HG03558 (cell line): ENCODE data around the gene UPK2.
"Not testable (repeated sequence)": the region's sequence is repeated elsewhere in the genome, so short reads cannot be mapped to it uniquely, and the experiment has no call there.

ENCODE experiments used
- ATAC-seq: cut with Tn5 transposase; IDR thresholded peaks from one replicate; pipeline ENCODE4 v1.9.1; 2021; ENCODE audit warnings: moderate number of reproducible peaks; ENCODE audit not compliant: unreplicated experiment; ENCODE audit errors: extremely low read depth

Gene UPK2

DNA sequence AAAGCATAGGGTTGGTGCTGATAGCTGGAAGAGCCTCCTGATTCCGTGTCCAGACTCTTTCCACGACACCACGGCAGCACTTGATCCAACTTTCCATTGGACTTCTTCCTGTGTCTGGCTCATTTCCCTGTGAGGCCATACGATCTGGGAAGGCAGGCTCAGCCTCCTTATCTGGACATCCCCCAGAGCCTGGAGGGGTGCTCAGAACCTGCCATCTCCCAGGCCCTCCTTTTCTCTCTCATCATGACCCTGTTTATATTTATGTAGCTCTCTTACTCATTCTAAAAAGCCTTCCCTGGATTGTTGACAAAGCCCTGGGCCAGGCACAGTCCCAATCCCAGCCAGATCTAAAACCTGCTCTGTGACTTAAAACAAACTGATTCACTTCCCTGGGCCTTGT lies 22.6 kb upstream of the UPK2 start:
- ATAC-seq, result no peak

DNA sequence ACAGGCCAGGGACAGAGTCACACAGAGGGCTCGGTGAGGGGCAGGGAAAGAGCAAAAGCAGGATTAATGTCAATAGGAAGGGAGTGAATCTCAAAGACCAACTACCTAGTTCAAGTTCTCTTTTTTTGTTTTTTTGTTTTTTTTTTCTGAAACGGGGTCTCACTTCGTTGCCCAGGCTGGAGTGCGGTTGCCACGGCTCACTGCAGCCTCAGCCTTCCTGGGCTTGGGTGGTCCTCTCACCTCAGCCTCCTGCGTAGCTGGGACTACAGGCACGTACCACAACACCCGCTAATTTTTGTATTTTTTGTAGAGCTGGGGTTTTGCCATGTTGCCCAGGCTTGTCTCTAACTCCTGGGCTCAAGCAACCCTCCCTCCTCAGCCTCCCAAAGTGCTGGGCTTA lies 20.7 kb upstream of the UPK2 start:
- no peak for ATAC-seq

DNA sequence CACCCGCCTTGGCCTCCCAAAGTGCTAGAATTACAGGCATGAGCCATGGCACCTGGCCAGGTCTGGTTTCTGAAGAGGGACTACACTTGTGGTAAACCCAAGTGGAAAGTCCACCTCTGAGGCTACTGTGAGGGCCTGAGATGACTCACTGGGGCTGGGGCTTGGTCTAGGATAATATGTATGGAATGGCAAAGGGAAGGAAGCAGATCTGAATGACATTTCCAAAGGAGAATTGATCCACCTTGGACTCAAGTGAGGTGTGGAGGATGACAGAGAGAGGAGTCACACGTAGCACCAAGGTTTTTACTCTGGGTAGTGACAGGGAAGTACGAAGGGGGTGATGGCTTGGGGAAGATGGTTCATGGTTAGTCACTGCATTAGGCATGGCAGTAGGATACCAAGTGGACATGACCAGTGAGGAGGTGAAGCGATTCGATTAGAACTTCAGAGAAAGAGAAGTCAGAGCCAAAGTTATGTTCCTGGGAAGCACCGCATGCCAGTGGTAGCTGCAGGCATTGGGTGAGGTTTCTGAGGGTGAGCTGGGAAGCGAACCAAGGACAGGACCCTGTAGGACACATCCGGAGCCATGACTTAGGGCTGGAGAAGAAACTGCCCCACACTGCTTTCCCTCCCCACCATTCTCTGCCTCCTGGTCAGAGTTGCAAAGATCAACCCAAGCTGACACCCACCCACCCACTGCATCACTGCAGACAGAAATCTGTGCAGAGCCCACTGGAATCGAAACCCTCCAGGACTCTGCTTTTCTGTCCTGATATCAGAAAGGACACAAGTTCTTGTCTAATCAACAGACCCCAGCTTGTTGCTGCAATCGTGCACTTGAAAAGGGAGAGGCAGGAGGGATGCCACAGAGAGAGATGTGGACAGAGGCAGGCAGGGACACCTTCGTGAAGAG lies 17.4 kb upstream of the UPK2 start:
- ATAC-seq, result no peak

DNA sequence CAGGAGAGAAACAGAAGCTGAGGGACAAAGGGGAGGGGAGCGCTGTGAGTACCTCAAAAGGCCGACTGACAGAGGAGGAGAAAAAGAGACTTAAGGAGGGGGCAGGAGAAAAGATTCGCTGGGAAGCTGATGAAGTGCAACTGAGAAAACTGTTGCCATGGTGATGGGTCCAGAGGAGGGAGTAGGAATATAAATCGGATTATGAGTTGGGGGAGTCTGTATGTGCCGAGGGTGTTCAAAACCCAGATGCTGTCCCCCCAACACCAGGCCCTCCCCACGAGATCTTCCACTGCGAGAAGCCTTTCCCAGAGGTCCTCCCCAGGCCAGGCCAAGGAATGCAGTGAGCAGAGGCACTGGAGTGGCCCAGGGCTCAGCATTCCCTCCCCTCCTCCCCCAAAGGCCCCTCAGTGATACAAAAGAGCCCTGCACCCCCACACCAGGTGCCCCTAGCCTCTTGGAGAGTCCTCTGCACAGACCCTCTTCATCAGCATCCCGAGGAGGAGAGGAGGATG lies 16.6 kb upstream of the UPK2 start:
- ATAC-seq, result no peak

DNA sequence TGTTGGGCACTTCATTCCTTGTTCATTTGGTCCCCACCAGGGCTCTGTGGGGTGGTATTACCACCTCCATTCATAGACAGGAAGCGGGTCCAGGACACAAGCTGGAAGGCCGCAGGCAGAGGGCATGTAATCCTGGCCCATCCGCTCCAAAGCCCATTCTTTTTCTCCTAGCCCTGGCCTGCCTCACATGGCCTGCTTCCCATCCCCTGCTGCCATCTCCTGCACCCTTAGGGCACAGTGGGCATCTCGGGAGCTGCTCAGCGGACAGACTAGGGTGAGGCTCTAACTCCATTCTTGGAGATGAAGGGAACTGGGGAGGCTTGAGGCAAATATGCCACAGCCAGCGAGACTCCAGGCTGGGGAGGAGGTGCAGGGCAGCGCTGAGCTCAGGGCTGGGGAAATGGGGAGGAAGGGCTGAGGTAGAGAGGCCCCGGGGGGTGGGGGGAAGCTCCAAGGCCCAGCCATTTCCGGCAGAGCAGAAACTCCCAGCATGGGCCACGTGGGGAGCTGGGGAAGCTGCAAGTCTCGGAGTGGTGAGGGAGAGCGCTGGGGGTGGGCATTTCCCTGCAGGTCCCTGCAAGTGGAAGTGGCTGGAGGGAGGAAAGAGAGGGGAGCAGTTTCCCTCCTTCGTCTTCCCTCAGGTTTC lies 16.0 kb upstream of the UPK2 start:
- ATAC-seq, result no peak

DNA sequence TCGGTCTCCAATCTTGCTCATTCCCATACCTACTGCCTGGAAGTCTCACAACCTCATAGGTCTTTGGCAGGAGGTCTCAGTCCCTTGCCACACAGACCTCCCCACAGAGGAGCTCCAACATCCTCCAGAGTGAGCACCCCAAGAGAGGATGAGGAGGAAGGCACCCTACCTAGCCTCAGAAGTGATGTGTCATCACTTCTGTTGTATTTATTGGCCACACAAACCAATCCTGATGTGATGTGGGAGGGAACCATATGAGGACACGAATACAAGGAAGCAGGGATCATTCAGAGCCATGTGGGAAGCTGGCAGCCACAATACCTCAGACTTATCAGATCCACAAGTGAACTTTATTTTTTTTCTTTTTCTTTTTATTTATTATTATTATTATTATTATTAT lies 9.0 kb upstream of the UPK2 start:
- ATAC-seq, result no peak

DNA sequence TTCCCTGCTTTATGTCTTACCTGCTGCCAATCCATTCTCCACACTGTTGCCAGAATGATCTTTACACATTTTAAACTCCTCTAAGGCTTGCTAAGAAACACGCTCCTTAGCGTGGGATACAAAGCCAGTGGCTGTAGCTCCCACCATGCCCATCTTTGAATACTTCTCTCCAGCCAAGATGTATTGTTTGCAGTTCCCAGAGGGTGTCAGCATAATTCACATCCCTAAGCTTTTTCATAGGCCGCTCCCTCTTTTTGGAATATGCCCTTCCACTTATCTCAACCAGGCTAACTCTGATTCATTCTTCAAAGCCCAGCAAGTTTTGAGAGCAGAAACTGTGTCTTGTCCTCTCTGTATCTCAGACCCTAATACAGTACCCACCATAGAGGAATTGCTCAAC lies 8.1 kb upstream of the UPK2 start:
- no peak for ATAC-seq

DNA sequence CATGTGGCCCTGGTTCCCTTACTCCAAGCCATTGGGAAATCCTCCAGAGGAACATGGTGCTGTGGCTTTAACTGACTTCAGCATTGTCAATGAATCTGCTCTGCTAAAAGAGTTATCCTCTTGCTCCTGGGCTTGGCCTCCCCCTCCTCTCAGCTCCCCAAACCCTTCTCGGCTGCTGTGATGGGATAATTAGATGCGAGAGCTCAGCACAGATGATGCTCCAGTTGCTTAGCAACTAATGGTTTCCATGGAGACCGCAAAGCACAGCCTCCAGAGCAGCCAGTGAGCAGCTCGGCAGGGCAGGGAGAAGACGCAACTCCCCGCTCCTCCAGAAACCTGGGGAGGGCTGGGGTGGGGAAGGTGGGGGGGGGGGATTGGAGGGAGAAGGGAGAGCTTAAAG lies 2.8 kb upstream of the UPK2 start:
- no peak for ATAC-seq

DNA sequence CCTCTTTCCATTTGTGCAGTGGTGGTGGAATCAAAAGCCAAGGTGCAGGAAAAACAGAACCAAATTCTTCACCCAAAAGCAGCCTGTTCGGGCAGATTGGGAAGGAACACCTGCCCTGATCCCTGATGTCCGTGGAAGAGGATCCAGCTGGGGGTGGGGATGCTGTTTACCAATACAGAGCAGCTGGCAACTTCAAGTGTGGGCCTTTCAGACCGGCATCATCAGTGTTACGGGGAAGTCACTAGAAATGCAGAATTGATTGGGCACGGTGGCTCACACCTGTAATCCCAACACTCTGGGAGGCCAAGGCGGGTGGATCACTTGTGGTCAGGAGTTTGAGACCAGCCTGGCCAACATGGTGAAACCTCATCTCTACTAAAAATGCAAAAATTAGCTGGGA lies 2.1 kb upstream of the UPK2 start:
- not testable (repeated sequence) for ATAC-seq

DNA sequence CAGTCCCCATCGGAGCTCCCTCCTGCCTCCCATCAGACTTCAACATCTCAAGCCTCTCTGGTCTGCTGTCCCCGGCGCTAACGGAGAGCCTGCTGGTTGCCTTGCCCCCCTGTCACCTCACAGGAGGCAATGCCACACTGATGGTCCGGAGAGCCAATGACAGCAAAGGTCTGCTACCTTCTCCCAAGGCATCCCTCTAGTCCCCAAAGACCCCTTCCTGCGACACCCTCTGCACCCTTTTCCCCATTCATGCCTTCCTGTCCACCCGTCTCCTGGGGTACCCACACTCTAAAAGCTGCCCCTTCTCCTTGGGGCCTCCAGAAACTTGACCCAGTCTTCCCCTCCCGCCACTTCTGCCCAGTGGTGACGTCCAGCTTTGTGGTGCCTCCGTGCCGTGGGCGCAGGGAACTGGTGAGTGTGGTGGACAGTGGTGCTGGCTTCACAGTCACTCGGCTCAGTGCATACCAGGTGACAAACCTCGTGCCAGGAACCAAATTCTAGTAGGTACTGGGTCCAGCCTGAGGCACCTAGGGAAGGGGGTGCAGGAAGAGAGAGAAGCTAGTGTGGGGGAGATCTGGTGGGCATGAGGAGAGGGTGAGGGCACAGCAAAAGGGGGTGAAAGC lies 860 bp downstream of the UPK2 start:
- ATAC-seq, result no peak

DNA sequence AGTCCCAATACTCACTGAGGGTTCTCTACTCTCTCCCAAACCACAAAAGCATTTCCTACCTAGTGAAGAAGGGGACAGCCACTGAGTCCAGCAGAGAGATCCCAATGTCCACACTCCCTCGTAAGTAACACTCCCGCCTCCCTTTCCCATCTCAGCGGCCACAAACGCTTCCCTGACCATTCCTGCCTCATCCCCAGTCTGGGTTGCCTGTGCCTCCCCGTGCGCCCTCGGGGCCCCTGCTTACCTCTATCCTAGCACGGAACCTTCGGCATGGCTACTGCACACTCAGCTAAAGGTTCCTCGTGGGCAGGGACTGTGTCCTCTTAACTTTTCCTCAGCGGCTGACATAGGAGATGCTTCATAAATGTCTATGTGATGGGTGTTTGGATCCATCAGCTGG lies 1.5 kb downstream of the UPK2 start:
- ATAC-seq, result no peak

DNA sequence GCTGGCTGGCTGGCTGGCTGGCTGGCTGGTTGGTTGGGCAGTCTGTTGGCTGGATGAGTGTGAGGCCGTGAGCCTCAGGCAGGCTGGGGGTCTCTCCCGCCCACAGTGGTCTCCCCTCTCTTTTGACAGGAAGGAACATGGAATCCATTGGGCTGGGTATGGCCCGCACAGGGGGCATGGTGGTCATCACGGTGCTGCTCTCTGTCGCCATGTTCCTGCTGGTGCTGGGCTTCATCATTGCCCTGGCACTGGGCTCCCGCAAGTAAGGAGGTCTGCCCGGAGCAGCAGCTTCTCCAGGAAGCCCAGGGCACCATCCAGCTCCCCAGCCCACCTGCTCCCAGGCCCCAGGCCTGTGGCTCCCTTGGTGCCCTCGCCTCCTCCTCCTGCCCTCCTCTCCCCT lies 1.9 kb downstream of the UPK2 start:
- ATAC-seq, result no peak

DNA sequence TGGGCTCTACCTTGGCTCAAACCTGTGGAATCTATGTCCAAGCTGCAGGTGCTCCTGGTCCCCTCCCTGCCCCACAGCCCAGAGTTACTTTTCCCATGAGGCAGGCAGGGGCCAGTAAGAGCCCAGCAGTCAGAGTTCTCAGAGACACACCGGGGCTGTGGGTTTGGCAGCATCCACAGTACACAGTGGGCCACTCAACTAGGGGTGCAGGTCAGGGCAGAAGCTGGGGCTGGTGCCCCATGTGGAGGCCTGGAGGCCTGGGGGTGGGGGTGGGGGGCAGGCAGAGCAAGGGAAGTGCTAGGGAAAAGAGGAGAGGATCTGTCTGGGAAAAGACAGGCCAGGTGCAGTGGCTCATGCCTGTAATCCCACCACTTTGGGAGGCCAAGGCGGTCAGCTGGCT lies 2.5 kb downstream of the UPK2 start:
- no peak for ATAC-seq

DNA sequence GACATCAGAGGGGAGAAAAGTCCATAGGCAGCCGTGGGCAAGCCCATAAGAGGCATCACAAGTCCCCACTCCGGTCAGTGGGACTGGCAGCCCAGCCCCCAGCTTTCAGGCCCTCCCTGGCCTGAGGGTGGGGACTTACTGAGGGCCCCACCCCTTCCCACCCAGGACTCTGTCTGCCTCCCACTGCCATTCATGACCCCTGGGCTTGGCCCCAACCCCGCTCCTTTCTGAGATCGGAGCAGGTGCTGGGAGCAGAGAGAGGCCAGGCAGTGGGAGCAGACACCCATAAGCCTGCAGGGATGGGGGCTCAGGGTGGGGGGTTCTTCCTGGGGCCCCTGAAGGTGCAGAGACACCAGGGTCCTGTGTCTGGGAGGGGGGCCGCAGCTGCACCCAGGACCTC lies 5.1 kb downstream of the UPK2 start:
- ATAC-seq, result no peak

DNA sequence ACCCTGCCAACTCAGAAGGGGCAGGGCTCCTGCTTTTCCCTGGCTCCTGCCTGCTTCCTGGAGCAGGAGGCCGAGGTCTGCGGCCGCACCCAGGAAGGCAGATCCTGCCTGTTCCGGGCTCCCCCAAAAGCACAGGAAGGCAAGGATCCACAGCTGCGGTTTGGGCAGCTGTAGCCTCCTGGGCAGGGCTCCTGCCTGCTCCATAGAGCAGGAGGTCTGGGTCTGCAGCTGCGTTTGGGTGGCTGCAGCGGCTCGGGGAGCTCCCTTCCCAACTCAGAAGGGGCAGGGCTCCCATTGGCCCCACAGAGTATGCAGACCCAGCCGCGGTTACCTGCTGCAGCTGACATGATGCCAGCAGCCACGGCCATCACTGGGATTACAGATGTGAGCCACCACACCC lies 5.5 kb downstream of the UPK2 start:
- no peak for ATAC-seq

DNA sequence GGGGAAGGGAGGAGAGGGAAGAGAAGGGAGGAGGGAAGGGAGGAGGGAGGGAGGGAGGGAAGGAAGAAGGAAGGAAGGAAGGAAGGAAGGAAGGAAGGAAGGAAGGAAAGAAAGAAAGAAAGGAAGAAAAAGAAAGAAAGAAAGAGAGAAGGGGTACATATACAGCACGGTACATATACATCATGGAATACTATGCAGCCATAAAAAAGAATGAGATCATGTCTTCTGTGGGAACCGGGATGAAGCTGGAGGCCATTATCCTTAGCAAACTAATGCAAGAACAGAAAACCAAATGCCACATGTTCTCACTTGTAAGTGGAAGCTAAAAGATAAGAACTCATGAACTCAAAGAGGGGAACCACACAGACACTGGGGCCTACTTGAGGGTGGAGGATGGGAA lies 13.4 kb downstream of the UPK2 start:
- ATAC-seq, result not testable (repeated sequence)

DNA sequence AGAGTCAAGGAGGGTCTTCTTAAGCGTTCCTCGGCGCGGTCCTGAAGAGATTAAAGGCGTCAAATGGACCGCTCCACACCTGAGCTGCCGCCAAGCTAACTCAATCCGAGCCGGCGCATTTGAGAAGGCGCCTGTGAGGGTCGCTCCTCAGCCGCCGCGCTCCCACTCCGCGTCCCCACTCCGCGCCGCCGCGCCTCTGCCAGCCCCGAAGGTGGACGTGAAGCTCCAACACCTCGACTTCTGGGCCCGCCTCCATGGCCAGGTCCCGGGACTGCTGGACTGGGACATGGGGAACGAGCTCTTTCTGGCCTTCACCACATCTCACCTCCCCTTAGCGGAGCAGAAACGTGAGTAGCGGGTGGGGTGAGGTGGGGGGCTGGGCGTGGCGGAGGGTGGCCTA lies 15.5 kb downstream of the UPK2 start, which contains the start of gene FOXR1:
Gene FOXR1, plus strand, starts transcription at position 116 of the 400 bp plus-strand sequence. Its CDS starts 171 bp downstream, at position 287.
- ATAC-seq, result no peak

DNA sequence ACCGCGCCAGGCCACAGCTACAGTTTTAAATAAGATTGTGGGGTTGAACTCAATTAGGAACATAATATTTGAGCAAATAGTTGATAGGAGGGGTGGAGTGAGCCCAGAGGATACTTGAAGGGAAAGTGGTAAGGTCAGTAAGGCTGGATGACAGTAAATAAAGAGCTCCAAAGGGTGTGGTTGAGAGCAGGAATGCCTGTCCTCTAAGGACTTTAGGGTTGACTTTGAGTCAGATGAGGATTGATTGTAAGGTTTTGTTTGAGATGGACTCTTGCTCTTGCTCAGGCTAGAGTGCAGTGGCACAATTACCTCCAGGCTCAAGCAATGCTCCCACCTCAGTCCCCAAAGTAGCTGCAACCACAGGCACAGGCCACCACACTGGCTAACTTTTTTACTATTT lies 17.9 kb downstream of the UPK2 start:
- no peak for ATAC-seq

DNA sequence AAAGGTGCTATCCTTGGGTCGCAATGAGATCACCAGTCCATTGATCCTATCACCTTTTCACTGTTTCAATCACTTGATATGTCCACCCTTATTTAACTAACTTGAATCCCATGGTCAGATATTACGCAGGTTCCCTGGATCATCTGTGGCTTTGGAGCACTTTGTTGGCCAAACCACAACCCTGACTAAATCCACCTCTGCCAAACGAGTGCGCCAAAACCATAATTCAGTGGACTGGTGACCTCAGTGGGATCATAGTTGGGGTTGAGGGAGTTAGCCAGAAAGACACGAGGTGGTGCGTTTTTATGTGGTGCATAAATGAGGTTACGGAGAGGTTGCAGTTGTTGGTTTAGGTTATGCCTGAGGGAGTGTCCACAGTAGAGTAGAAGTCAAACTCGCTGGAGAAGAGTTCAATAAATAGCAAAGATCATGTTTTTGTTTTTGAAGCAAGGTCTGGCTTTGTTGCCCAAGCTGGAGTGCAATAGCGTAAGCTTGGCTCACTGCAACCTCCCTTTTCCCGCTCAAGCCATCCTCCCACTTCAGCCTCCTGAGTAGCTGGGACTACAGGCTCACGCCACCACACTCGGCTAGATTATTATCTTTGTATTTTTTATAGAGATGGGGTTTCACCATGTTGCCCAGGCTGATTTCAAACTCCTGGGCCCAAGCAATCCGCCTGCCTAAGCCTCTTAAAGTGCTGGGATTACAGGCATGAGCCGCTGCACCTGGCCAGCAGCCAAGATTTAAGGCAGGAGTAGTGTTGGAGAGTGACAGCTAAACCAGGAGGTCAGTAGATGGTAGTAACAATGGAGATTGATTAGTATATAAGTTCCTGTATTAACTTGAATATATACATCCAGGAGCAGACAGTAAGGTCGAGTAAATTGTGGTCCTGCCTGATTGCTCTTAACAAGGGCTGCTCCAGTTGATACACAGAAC lies 19.9 kb downstream of the UPK2 start:
- no peak for ATAC-seq

DNA sequence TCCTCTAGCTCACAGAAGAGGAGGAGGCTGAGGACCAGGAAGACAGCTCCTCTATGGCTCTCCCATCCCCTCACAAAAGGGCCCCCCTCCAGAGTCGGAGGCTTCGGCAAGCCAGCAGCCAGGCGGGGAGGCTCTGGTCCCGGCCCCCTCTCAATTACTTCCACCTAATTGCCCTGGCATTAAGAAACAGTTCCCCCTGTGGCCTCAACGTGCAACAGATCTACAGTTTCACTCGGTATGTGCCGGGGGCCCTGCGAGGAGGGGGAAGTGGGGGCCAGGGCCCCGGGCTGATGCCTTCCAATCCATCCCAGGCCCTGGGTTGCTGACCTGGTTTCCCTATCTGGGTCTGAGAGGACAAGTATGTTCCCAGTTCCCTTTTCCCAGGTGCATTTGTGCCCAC lies 23.3 kb downstream of the UPK2 start:
- ATAC-seq, result no peak
